WTC11 (cell line): ENCODE data around the gene LRRC10B. TPM values are rescaled to one million over a fixed set of nuclear protein-coding genes. Genes with fewer than 3 reads are reported as not detected.

ENCODE experiments used
- ATAC-seq: fragments of 200-7000 bp; cut with Tn5 transposase; 2 replicates; pipeline ENCODE4 v1.10.0; 2021; ENCODE audit warnings: mild to moderate bottlenecking, moderate library complexity
- CTCF ChIA-PET: fragments of 300-600 bp; sonication (Branson Sonifier 250); formaldehyde crosslinking; loops from one replicate; lab custom pipeline; 2021; ENCODE audit warnings: antibody characterized with exemption; lab: Charles Lee
- POLR2A ChIA-PET: fragments of 350-600 bp; sonication (Branson Sonifier 250); formaldehyde crosslinking; loops from one replicate; lab custom pipeline; 2021; ENCODE audit warnings: antibody characterized with exemption; lab: Charles Lee
- DNase-seq: peaks from one replicate; pipeline ENCODE4 v3.0.0; 2021; ENCODE audit warnings: low spot score
- H3K27ac Mint-ChIP-seq: 2 replicates; pipeline ENCODE4 v1.8.0; 2021; ENCODE audit warnings: mixed read lengths
- H3K27me3 Mint-ChIP-seq: 2 replicates; pipeline ENCODE4 v1.8.0; 2021; ENCODE audit warnings: low read depth, mild to moderate bottlenecking, moderate library complexity, mixed read lengths
- H3K36me3 Mint-ChIP-seq: 2 replicates; pipeline ENCODE4 v1.8.0; 2021; ENCODE audit warnings: mixed read lengths
- H3K4me1 Mint-ChIP-seq: 2 replicates; pipeline ENCODE4 v1.8.0; 2022; ENCODE audit warnings: mixed read lengths
- H3K4me3 Mint-ChIP-seq: 2 replicates; pipeline ENCODE4 v1.8.0; 2021; ENCODE audit warnings: mild to moderate bottlenecking, moderate library complexity, mixed read lengths
- H3K9me3 Mint-ChIP-seq: 2 replicates; pipeline ENCODE4 v1.8.0; 2021; ENCODE audit warnings: mixed read lengths
- CREB1 ChIP-seq: sonication (generic); formaldehyde crosslinking; IDR thresholded peaks from 2 replicates; pipeline ENCODE4 v1.8.0; 2023; ENCODE audit warnings: mild to moderate bottlenecking, missing genetic modification reagents
- CREM ChIP-seq: sonication (generic); formaldehyde crosslinking; IDR thresholded peaks from 2 replicates; pipeline ENCODE4 v1.8.1; 2022; ENCODE audit warnings: mild to moderate bottlenecking, missing genetic modification reagents, moderate library complexity
- ETV6 ChIP-seq: sonication (generic); formaldehyde crosslinking; IDR thresholded peaks from 2 replicates; pipeline ENCODE4 v1.8.1; 2022; ENCODE audit warnings: mild to moderate bottlenecking, missing genetic modification reagents
- FOXJ3 ChIP-seq: sonication (generic); formaldehyde crosslinking; IDR thresholded peaks from 2 replicates; pipeline ENCODE4 v1.9.0; 2021; ENCODE audit warnings: missing genetic modification reagents, mild to moderate bottlenecking, borderline replicate concordance
- FOXP1 ChIP-seq: sonication (generic); formaldehyde crosslinking; IDR thresholded peaks from 2 replicates; pipeline ENCODE4 v1.8.0; 2022; ENCODE audit warnings: missing genetic modification reagents, mild to moderate bottlenecking, moderate library complexity, borderline replicate concordance
- GABPB1 ChIP-seq: sonication (generic); formaldehyde crosslinking; IDR thresholded peaks from 2 replicates; pipeline ENCODE4 v1.8.1; 2023; ENCODE audit warnings: mild to moderate bottlenecking, missing genetic modification reagents
- KAT7 ChIP-seq: sonication (generic); formaldehyde crosslinking; IDR thresholded peaks from 2 replicates; pipeline ENCODE4 v1.8.1; 2023; ENCODE audit warnings: missing genetic modification reagents, mild to moderate bottlenecking, borderline replicate concordance
- MYBL2 ChIP-seq: sonication (generic); formaldehyde crosslinking; IDR thresholded peaks from 2 replicates; pipeline ENCODE4 v1.8.1; 2023; ENCODE audit warnings: mild to moderate bottlenecking, moderate library complexity, missing genetic modification reagents
- NR1H2 ChIP-seq: sonication (generic); formaldehyde crosslinking; IDR thresholded peaks from 2 replicates; pipeline ENCODE4 v1.9.0; 2021; ENCODE audit warnings: mild to moderate bottlenecking, moderate library complexity, missing genetic modification reagents
- TEAD1 ChIP-seq: sonication (generic); formaldehyde crosslinking; IDR thresholded peaks from 2 replicates; pipeline ENCODE4 v1.8.0; 2022; ENCODE audit warnings: mild to moderate bottlenecking, missing genetic modification reagents
- TEAD4 ChIP-seq: sonication (generic); formaldehyde crosslinking; IDR thresholded peaks from 2 replicates; pipeline ENCODE4 v1.8.0; 2022; ENCODE audit warnings: mild to moderate bottlenecking, missing genetic modification reagents
- TP53 ChIP-seq: sonication (generic); formaldehyde crosslinking; IDR thresholded peaks from 2 replicates; pipeline ENCODE4 v1.8.1; 2023; ENCODE audit warnings: mild to moderate bottlenecking, missing genetic modification reagents
- ZNF138 ChIP-seq: sonication (generic); formaldehyde crosslinking; conservative IDR thresholded peaks from 2 replicates; pipeline ENCODE4 v1.8.1; 2022; ENCODE audit warnings: mild to moderate bottlenecking, moderate library complexity, missing genetic modification reagents
- ZNF263 ChIP-seq: sonication (generic); formaldehyde crosslinking; IDR thresholded peaks from 2 replicates; pipeline ENCODE4 v1.8.1; 2022; ENCODE audit warnings: low read depth, mild to moderate bottlenecking, moderate library complexity, missing genetic modification reagents
- ZNF317 ChIP-seq: sonication (generic); formaldehyde crosslinking; IDR thresholded peaks from 2 replicates; pipeline ENCODE4 v1.8.1; 2023; ENCODE audit warnings: low read depth, mild to moderate bottlenecking, moderate library complexity, missing genetic modification reagents, borderline replicate concordance
- total RNA-seq: library from RNA; stranded (reverse); gene quantifications from 3 replicates; pipeline ENCODE4 v1.2.3, GENCODE V29; 2021
- TF ChIP-seq, protein P1 (sequence below): sonication (generic); formaldehyde crosslinking; IDR thresholded peaks from 2 replicates; pipeline ENCODE4 v1.8.1; 2022; ENCODE audit warnings: mild to moderate bottlenecking, missing genetic modification reagents, moderate library complexity, borderline replicate concordance
- TF ChIP-seq, protein P2 (sequence below): sonication (generic); formaldehyde crosslinking; IDR thresholded peaks from 2 replicates; pipeline ENCODE4 v1.8.0; 2022; ENCODE audit warnings: mild to moderate bottlenecking, missing genetic modification reagents
- TF ChIP-seq, protein P3 (sequence below): sonication (generic); formaldehyde crosslinking; conservative IDR thresholded peaks from 2 replicates; pipeline ENCODE4 v1.8.1; 2023; ENCODE audit warnings: mild to moderate bottlenecking, low read depth, missing genetic modification reagents, moderate library complexity
- TF ChIP-seq, protein P4 (sequence below): sonication (generic); formaldehyde crosslinking; IDR thresholded peaks from 2 replicates; pipeline ENCODE4 v1.8.0; 2023; ENCODE audit warnings: mild to moderate bottlenecking, missing genetic modification reagents
- TF ChIP-seq, protein P5 (sequence below): sonication (generic); formaldehyde crosslinking; IDR thresholded peaks from 2 replicates; pipeline ENCODE4 v1.8.0; 2023; ENCODE audit warnings: missing genetic modification reagents
- TF ChIP-seq, protein P6 (sequence below): sonication (generic); formaldehyde crosslinking; IDR thresholded peaks from 2 replicates; pipeline ENCODE4 v1.8.0; 2022; ENCODE audit warnings: mild to moderate bottlenecking, missing genetic modification reagents
- TF ChIP-seq, protein P7 (sequence below): sonication (generic); formaldehyde crosslinking; IDR thresholded peaks from 2 replicates; pipeline ENCODE4 v1.8.1; 2023; ENCODE audit warnings: mild to moderate bottlenecking, moderate library complexity, missing genetic modification reagents
- TF ChIP-seq, protein P8 (sequence below): sonication (generic); formaldehyde crosslinking; IDR thresholded peaks from 2 replicates; pipeline ENCODE4 v1.8.1; 2023; ENCODE audit warnings: mild to moderate bottlenecking, missing genetic modification reagents

Gene LRRC10B
- total RNA-seq, 1 experiment from 2014 or later = 1.5 TPM

DNA sequence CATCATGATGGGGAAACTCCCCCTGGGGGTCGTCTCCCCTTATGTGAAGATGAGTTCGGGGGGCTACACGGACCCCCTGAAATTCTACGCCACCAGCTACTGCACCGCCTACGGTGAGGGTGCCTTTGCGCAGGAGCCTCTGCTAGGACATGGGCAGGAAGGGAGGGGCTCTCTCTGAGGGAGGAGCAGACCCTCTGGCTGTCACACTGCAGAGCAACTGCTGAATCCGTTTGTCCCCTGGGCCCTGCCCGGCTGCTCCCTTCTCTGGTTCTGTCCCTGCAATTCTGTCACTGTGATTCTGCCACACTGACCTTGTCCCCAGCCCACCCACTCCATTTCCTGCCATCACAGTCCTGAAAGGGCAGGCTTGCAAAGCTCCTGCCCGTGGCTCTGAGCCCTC is 26.7 kb upstream of the LRRC10B start (continued):
- TF ChIP-seq, protein P1, sequence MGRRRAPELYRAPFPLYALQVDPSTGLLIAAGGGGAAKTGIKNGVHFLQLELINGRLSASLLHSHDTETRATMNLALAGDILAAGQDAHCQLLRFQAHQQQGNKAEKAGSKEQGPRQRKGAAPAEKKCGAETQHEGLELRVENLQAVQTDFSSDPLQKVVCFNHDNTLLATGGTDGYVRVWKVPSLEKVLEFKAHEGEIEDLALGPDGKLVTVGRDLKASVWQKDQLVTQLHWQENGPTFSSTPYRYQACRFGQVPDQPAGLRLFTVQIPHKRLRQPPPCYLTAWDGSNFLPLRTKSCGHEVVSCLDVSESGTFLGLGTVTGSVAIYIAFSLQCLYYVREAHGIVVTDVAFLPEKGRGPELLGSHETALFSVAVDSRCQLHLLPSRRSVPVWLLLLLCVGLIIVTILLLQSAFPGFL (CRISPR knock-in tag) = no peak
- no peak for TF ChIP-seq CREM (CRISPR knock-in tag)
- no peak for TF ChIP-seq TP53 (CRISPR knock-in tag)
- TF ChIP-seq ETV6 (CRISPR knock-in tag) = no peak

DNA sequence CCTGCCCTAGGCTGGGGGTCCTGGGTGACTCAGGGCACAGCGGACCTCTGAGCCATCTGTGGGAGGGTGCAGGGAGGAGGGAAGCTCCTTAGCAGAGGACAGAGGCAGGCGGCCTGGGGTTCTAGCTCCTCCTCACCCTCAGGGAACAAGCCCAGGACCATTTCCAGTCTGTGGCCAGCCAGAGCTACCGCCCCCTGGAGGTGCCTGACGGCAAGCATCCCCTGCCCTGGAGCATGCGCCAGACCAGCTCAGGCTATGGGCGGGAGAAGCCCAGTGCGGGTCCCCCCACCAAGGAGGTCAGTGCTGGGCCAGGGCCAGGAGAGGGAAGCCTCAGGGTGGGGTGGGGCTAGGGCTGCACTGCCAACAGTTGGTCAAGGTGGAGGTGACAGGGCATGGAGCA is 26.0 kb upstream of the LRRC10B start:
- H3K27me3 Mint-ChIP-seq = peaks cover 10% of the 10 kb centered on the region; the same call in 1 of the 2 replicates
- H3K4me1 Mint-ChIP-seq = peaks cover 36% of the 10 kb centered on the region
- ATAC-seq (peak; percentile 81), DNase-seq (peak; percentile 90)
- H3K9me3 Mint-ChIP-seq = no peaks in the 10 kb centered on the region
- H3K4me3 Mint-ChIP-seq = no peak overlapping the region
- CTCF ChIA-PET = interaction anchor here (0.6 to 11.7 kb wide), 61 partner anchors 9 to 267 kb away, joined by 3 to 552 read pairs (median 5); partner anchors contain the start of genes CPSF7, CYB561A3, LRRC10B and SDHAF2
- H3K27ac Mint-ChIP-seq = no peak overlapping the region
- POLR2A ChIA-PET = interaction anchor here (1.0 kb wide), 1 partner anchor 27 kb away, joined by 5 read pairs; the partner anchor contains the start of gene LRRC10B
- H3K36me3 Mint-ChIP-seq = 0 out of 2 replicates have a peak, but pooled peaks cover 2% of the 10 kb centered on the region
- no peak for TF ChIP-seq NR1H2 (CRISPR knock-in tag)
- no peak for TF ChIP-seq TP53 (CRISPR knock-in tag)
- TF ChIP-seq ZNF138 (CRISPR knock-in tag) = no peak
- TF ChIP-seq, protein P2, sequence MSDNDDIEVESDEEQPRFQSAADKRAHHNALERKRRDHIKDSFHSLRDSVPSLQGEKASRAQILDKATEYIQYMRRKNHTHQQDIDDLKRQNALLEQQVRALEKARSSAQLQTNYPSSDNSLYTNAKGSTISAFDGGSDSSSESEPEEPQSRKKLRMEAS = peak; percentile 47; the same call in 1 of the 2 replicates
- TF ChIP-seq, protein P3, sequence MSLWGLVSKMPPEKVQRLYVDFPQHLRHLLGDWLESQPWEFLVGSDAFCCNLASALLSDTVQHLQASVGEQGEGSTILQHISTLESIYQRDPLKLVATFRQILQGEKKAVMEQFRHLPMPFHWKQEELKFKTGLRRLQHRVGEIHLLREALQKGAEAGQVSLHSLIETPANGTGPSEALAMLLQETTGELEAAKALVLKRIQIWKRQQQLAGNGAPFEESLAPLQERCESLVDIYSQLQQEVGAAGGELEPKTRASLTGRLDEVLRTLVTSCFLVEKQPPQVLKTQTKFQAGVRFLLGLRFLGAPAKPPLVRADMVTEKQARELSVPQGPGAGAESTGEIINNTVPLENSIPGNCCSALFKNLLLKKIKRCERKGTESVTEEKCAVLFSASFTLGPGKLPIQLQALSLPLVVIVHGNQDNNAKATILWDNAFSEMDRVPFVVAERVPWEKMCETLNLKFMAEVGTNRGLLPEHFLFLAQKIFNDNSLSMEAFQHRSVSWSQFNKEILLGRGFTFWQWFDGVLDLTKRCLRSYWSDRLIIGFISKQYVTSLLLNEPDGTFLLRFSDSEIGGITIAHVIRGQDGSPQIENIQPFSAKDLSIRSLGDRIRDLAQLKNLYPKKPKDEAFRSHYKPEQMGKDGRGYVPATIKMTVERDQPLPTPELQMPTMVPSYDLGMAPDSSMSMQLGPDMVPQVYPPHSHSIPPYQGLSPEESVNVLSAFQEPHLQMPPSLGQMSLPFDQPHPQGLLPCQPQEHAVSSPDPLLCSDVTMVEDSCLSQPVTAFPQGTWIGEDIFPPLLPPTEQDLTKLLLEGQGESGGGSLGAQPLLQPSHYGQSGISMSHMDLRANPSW (CRISPR knock-in tag) = no peak
- TF ChIP-seq, protein P4, sequence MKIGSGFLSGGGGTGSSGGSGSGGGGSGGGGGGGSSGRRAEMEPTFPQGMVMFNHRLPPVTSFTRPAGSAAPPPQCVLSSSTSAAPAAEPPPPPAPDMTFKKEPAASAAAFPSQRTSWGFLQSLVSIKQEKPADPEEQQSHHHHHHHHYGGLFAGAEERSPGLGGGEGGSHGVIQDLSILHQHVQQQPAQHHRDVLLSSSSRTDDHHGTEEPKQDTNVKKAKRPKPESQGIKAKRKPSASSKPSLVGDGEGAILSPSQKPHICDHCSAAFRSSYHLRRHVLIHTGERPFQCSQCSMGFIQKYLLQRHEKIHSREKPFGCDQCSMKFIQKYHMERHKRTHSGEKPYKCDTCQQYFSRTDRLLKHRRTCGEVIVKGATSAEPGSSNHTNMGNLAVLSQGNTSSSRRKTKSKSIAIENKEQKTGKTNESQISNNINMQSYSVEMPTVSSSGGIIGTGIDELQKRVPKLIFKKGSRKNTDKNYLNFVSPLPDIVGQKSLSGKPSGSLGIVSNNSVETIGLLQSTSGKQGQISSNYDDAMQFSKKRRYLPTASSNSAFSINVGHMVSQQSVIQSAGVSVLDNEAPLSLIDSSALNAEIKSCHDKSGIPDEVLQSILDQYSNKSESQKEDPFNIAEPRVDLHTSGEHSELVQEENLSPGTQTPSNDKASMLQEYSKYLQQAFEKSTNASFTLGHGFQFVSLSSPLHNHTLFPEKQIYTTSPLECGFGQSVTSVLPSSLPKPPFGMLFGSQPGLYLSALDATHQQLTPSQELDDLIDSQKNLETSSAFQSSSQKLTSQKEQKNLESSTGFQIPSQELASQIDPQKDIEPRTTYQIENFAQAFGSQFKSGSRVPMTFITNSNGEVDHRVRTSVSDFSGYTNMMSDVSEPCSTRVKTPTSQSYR (CRISPR knock-in tag) = no peak
- no peak for TF ChIP-seq ZNF317 (CRISPR knock-in tag)
- peak; percentile 57; the same call in 1 of the 2 replicates for TF ChIP-seq ZNF263 (CRISPR knock-in tag)
- TF ChIP-seq TEAD1 (CRISPR knock-in tag) = no peak
- TF ChIP-seq GABPB1 (CRISPR knock-in tag) = no peak
- TF ChIP-seq, protein P5, sequence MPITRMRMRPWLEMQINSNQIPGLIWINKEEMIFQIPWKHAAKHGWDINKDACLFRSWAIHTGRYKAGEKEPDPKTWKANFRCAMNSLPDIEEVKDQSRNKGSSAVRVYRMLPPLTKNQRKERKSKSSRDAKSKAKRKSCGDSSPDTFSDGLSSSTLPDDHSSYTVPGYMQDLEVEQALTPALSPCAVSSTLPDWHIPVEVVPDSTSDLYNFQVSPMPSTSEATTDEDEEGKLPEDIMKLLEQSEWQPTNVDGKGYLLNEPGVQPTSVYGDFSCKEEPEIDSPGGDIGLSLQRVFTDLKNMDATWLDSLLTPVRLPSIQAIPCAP = no peak
- TF ChIP-seq TEAD4 (CRISPR knock-in tag) = no peak
- TF ChIP-seq CREB1 (CRISPR knock-in tag) = no peak
- TF ChIP-seq, protein P6, sequence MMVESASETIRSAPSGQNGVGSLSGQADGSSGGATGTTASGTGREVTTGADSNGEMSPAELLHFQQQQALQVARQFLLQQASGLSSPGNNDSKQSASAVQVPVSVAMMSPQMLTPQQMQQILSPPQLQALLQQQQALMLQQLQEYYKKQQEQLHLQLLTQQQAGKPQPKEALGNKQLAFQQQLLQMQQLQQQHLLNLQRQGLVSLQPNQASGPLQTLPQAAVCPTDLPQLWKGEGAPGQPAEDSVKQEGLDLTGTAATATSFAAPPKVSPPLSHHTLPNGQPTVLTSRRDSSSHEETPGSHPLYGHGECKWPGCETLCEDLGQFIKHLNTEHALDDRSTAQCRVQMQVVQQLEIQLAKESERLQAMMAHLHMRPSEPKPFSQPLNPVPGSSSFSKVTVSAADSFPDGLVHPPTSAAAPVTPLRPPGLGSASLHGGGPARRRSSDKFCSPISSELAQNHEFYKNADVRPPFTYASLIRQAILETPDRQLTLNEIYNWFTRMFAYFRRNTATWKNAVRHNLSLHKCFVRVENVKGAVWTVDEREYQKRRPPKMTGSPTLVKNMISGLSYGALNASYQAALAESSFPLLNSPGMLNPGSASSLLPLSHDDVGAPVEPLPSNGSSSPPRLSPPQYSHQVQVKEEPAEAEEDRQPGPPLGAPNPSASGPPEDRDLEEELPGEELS (CRISPR knock-in tag) = no peak
- TF ChIP-seq FOXP1 (CRISPR knock-in tag) = 0 out of 2 replicates have a peak, but pooled peaks have one; percentile 25
- TF ChIP-seq, protein P7, sequence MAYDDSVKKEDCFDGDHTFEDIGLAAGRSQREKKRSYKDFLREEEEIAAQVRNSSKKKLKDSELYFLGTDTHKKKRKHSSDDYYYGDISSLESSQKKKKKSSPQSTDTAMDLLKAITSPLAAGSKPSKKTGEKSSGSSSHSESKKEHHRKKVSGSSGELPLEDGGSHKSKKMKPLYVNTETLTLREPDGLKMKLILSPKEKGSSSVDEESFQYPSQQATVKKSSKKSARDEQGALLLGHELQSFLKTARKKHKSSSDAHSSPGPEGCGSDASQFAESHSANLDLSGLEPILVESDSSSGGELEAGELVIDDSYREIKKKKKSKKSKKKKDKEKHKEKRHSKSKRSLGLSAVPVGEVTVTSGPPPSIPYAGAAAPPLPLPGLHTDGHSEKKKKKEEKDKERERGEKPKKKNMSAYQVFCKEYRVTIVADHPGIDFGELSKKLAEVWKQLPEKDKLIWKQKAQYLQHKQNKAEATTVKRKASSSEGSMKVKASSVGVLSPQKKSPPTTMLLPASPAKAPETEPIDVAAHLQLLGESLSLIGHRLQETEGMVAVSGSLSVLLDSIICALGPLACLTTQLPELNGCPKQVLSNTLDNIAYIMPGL (CRISPR knock-in tag) = peak; percentile 67; the same call in 1 of the 2 replicates
- TF ChIP-seq FOXJ3 (CRISPR knock-in tag) = no peak
- TF ChIP-seq MYBL2 (CRISPR knock-in tag) = no peak
- TF ChIP-seq KAT7 (CRISPR knock-in tag) = no peak
- TF ChIP-seq, protein P8, sequence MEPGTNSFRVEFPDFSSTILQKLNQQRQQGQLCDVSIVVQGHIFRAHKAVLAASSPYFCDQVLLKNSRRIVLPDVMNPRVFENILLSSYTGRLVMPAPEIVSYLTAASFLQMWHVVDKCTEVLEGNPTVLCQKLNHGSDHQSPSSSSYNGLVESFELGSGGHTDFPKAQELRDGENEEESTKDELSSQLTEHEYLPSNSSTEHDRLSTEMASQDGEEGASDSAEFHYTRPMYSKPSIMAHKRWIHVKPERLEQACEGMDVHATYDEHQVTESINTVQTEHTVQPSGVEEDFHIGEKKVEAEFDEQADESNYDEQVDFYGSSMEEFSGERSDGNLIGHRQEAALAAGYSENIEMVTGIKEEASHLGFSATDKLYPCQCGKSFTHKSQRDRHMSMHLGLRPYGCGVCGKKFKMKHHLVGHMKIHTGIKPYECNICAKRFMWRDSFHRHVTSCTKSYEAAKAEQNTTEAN (CRISPR knock-in tag) = no peak
